ENCODE measurements around the gene MIB2. TPM values are rescaled to one million over a fixed set of nuclear protein-coding genes. Genes with fewer than 3 reads are reported as not detected.

The MIB2 gene
- total RNA-seq, 6 experiments from 2014 or later: 41.9 to 62.8 (median 44.0) TPM

DNA sequence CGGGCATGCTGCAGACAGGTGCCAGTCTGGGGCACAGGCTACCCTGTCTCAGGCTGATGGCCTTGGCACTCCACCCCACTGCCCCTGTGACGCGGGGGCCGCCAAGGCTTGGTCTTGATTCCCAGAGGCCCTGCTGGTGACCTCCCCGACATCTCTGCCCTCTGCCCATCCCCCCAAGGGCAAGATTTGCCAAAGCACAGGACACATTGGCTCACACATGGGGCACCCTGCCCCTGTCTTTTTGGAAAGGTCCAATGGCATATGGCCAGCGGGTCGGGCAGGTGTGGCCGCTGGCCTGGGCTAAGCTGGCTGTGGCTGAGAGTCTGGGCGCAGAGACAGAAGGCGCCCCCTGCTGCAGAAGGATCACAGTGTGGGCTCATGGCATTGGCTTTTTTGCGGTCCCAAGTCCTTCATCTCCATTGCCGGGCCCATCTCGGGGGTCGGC lies 4.6 kb downstream of the MIB2 start:
- DNase-seq: no peak
- Mint-ChIP-seq H3K9me3 (no peaks in the 10 kb centered on the region), H3K36me3 (ENCODE audit: low read depth) (0 out of 2 replicates have a peak, but pooled peaks cover 4% of the 10 kb centered on the region), H3K4me1 (ENCODE audit: low read depth) (peaks cover 6% of the 10 kb centered on the region; the same call in 1 of the 2 replicates), H3K4me3 (no peak overlapping the region), H3K27ac (no peak overlapping the region), H3K27me3 (ENCODE audit: insufficient read depth) (peaks cover 3% of the 10 kb centered on the region)
- TF ChIP-seq, protein P1, sequence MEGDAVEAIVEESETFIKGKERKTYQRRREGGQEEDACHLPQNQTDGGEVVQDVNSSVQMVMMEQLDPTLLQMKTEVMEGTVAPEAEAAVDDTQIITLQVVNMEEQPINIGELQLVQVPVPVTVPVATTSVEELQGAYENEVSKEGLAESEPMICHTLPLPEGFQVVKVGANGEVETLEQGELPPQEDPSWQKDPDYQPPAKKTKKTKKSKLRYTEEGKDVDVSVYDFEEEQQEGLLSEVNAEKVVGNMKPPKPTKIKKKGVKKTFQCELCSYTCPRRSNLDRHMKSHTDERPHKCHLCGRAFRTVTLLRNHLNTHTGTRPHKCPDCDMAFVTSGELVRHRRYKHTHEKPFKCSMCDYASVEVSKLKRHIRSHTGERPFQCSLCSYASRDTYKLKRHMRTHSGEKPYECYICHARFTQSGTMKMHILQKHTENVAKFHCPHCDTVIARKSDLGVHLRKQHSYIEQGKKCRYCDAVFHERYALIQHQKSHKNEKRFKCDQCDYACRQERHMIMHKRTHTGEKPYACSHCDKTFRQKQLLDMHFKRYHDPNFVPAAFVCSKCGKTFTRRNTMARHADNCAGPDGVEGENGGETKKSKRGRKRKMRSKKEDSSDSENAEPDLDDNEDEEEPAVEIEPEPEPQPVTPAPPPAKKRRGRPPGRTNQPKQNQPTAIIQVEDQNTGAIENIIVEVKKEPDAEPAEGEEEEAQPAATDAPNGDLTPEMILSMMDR (IDR thresholded peaks at IDR 0.05): peak; percentile 61

DNA sequence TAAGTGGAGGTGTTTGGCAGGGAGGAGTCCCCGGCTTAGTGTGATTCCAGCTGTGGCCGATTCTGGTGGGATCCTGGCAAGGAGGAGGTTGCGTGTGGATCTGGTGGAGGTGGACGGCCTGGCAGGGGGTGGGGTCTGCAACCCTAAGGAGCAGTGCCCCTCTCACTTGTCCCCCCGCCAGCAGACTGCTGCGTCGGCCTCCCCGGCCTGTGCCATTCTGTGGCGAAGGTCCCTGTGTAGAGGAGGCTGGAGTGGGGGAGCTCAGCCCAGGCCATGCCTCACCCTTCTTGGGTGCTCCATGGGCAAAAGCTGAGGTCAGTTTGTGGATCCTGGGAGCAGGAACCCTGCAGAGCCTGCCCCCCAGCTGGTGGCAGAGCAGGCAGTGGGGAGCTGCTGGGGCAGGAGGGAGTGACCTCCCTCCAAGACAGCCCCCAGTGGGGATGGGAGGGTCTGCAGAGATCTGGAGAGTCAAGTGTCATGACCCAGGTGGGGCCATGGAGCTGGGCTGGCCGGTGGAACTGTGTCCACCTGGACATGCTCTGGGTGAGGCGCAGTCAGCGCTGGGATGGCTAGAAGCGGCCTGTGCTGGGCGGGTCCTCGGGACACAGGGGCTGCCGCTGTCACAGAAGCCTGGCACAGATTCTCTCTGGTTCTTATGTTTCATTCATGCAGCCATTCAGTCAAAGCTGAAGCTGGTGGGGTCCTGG lies 5.3 kb downstream of the MIB2 start:
- 0 out of 2 replicates have a peak, but pooled peaks cover 4% of the 10 kb centered on the region for H3K36me3 Mint-ChIP-seq (ENCODE audit: low read depth)
- no peak overlapping the region for H3K4me3 Mint-ChIP-seq
- no peaks in the 10 kb centered on the region for H3K9me3 Mint-ChIP-seq
- peaks cover 3% of the 10 kb centered on the region for H3K27me3 Mint-ChIP-seq (ENCODE audit: insufficient read depth)
- H3K4me1 Mint-ChIP-seq (ENCODE audit: low read depth): peaks cover 6% of the 10 kb centered on the region; the same call in 1 of the 2 replicates
- no peak overlapping the region for H3K27ac Mint-ChIP-seq
- DNase-seq: no peak
- TF ChIP-seq, protein P1 (IDR thresholded peaks at IDR 0.05): no peak

DNA sequence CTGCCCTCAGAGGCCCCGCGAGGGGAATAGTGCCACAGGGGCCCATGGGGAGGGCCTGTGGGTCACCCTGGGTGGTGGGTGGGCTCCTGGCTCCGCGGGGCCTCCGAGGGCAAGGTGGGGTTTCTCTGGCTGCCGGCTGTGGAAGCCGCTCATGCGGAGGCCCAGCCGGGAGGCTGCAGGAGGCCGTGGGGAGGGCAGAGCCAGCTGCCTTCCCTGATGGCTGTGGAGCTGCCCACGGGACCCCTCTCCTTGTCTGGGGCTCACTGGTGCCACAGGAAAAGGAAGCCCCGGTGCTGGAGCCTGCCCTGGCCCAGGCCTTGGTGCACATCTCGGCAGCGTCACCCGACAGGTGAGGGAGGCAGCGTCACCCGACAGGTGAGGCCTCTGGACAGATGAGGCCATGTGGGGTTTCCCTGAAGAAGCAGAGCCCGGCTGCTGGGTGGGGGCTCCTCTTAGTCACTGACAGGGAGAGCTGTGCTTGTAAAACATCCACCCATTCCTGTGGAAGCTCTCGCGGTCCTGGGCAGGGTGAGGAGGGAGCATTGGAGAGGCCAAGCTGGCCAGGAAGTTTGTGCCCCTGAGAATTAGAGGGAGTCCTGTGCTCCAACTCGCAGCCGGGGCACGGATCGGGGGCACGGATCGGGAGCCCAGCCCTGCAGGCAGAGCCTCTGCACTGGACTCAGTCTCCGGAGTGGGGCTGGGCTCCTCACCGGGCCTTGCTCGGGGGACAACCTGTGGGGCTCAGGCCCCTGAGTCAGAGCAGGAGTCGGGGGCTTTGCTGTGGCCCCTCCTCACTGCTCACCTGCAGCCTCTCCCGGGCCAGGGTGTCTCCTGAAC lies 6.1 kb downstream of the MIB2 start:
- DNase-seq: no peak
- TF ChIP-seq, protein P1 (IDR thresholded peaks at IDR 0.05): no peak
- Mint-ChIP-seq H3K27ac (no peak overlapping the region), H3K4me1 (ENCODE audit: low read depth) (peaks cover 6% of the 10 kb centered on the region; the same call in 1 of the 2 replicates), H3K9me3 (no peaks in the 10 kb centered on the region), H3K36me3 (ENCODE audit: low read depth) (0 out of 2 replicates have a peak, but pooled peaks cover 4% of the 10 kb centered on the region), H3K27me3 (ENCODE audit: insufficient read depth) (peaks cover 3% of the 10 kb centered on the region), H3K4me3 (no peak overlapping the region)

DNA sequence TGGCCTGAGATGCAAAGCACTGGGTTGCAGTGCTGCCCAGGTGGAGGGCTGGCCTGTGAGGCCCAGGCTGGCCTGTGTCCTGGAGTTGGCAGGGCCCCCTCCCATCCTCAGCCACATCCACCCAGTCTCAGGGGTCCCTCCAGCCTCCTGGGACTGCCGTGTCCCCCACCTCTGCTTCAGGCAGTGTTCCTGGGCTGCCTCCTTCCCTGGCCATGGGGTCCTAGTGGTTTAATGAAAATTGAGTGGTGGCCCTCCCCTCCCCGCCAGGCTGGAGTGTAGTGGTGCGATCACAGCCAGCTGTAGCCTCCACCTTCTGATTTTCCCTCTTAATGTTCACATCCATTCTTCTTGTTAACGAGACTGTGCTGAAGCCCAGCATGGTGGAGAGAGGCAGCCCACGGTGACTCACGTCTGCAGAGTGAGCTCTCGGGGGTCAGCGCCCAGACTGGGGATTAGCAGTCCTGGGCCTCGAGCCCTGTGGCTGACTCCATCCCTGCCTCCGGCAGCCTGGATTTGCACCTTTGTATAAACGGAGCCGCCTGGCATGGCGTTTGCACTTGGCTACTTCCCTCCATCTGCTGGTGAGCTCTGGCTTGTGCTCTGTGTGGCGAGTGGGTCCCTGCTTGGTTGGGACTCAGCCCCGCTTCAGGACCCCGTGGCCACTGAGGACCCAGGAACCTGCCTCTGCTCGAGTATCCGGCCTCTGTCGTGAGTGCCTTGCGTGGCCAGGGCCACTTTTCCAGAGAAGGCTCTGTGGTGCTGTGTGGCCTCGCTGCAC lies 6.9 kb downstream of the MIB2 start:
- Mint-ChIP-seq H3K27ac (no peak overlapping the region), H3K36me3 (ENCODE audit: low read depth) (0 out of 2 replicates have a peak, but pooled peaks cover 4% of the 10 kb centered on the region), H3K4me3 (no peak overlapping the region), H3K4me1 (ENCODE audit: low read depth) (peaks cover 5% of the 10 kb centered on the region; the same call in 1 of the 2 replicates), H3K27me3 (ENCODE audit: insufficient read depth) (peaks cover 1% of the 10 kb centered on the region; the same call in 1 of the 2 replicates), H3K9me3 (no peaks in the 10 kb centered on the region)
- TF ChIP-seq, protein P1 (IDR thresholded peaks at IDR 0.05): no peak
- DNase-seq: no peak

DNA sequence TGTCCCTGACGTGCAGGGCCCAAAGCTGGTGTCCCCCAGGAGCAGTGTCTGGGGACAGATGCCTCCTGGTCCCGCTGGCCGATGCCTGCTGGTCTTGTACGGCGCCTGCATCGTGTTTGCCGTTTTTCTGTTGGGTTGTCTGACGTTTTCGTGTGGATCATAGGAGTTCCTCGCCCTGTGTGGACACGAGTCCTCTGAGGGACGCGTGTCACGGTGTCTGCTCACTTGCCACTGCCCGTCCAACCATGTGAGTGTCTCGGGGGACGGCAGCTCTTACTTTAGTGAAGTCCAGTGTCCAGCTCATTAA lies 7.4 kb downstream of the MIB2 start:
- no peak for DNase-seq
- TF ChIP-seq, protein P1 (IDR thresholded peaks at IDR 0.05): no peak
- no peaks in the 10 kb centered on the region; the same call in 1 of the 2 replicates for H3K4me1 Mint-ChIP-seq (ENCODE audit: low read depth)
- no peak overlapping the region for H3K27ac Mint-ChIP-seq
- no peak overlapping the region for H3K4me3 Mint-ChIP-seq
- H3K36me3 Mint-ChIP-seq (ENCODE audit: low read depth): no peaks in the 10 kb centered on the region
- peaks cover 1% of the 10 kb centered on the region; the same call in 1 of the 2 replicates for H3K27me3 Mint-ChIP-seq (ENCODE audit: insufficient read depth)
- no peaks in the 10 kb centered on the region for H3K9me3 Mint-ChIP-seq

Measured in HFFc6 (cell line).